ENCODE results near the gene CMAS. TPM values are rescaled to one million over a fixed set of nuclear protein-coding genes. Genes with fewer than 3 reads are reported as not detected.
A peak's percentile ranks its signal among the peaks of the same experiment; 100 is the strongest.
"Not testable (repeated sequence)": the region's sequence is repeated elsewhere in the genome, so short reads cannot be mapped to it uniquely, and the experiment has no call there.

Gene CMAS
- total RNA-seq, 1 donor from 2014 or later = 55.8 TPM

DNA sequence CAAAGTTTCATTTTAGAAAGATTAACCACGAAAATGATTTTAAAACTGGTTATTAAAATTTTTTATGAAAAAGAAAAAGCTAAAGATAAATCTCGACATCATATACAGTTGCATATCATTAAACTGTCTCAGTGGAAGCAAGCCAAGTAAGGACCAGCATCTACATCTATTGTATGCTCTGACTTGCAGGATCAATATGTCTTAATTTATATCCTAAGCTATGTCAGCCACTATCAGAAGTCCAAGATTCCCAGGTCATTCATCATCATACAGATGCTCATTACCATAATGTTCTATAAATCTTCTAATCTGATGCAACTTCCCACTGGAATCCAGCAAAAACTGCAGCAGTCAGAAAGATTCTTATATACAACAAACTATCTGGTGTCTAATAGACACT is 43.5 kb downstream of the CMAS start:
- H3K27me3 Mint-ChIP-seq = no peaks in the 10 kb centered on the region
- no peaks in the 10 kb centered on the region for H3K36me3 Mint-ChIP-seq (ENCODE audit: insufficient read depth)
- no peaks in the 10 kb centered on the region for H3K4me1 Mint-ChIP-seq (ENCODE audit: low read depth)
- no peak overlapping the region for H3K27ac Mint-ChIP-seq
- no peak overlapping the region for H3K4me3 Mint-ChIP-seq (ENCODE audit: low read depth)
- TF ChIP-seq, protein P1, sequence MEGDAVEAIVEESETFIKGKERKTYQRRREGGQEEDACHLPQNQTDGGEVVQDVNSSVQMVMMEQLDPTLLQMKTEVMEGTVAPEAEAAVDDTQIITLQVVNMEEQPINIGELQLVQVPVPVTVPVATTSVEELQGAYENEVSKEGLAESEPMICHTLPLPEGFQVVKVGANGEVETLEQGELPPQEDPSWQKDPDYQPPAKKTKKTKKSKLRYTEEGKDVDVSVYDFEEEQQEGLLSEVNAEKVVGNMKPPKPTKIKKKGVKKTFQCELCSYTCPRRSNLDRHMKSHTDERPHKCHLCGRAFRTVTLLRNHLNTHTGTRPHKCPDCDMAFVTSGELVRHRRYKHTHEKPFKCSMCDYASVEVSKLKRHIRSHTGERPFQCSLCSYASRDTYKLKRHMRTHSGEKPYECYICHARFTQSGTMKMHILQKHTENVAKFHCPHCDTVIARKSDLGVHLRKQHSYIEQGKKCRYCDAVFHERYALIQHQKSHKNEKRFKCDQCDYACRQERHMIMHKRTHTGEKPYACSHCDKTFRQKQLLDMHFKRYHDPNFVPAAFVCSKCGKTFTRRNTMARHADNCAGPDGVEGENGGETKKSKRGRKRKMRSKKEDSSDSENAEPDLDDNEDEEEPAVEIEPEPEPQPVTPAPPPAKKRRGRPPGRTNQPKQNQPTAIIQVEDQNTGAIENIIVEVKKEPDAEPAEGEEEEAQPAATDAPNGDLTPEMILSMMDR (IDR thresholded peaks at IDR 0.05; ENCODE audit: unreplicated experiment) = no peak
- peaks cover 5% of the 10 kb centered on the region for H3K9me3 Mint-ChIP-seq (ENCODE audit: low read depth)
- DNase-seq (ENCODE audit: low spot score, unreplicated experiment) = no peak

DNA sequence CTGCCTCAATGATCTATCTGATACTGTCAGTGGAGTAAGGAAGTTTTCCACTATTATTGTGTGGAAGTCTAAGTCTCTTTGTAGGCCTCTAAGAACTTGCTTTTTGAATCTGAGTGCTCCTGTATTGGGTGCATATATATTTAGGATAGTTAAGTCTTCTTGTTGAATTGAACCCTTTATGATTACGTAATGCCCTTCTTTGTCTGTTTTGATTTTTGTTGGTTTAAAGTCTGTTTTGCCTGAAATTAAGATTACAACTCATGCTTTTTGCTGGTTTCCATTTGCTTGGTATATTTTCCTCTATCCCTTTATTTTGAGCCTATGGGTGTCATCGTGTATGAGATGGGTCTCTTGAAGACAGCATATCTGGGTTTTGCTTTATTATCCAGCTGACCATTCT is 53.0 kb downstream of the CMAS start:
- DNase-seq (ENCODE audit: low spot score, unreplicated experiment); H3K36me3 Mint-ChIP-seq (ENCODE audit: insufficient read depth); H3K27me3 Mint-ChIP-seq; H3K4me3 Mint-ChIP-seq (ENCODE audit: low read depth); H3K27ac Mint-ChIP-seq; H3K4me1 Mint-ChIP-seq (ENCODE audit: low read depth): not testable (repeated sequence)
- H3K9me3 Mint-ChIP-seq (ENCODE audit: low read depth) = peaks cover 15% of the 10 kb centered on the region

DNA sequence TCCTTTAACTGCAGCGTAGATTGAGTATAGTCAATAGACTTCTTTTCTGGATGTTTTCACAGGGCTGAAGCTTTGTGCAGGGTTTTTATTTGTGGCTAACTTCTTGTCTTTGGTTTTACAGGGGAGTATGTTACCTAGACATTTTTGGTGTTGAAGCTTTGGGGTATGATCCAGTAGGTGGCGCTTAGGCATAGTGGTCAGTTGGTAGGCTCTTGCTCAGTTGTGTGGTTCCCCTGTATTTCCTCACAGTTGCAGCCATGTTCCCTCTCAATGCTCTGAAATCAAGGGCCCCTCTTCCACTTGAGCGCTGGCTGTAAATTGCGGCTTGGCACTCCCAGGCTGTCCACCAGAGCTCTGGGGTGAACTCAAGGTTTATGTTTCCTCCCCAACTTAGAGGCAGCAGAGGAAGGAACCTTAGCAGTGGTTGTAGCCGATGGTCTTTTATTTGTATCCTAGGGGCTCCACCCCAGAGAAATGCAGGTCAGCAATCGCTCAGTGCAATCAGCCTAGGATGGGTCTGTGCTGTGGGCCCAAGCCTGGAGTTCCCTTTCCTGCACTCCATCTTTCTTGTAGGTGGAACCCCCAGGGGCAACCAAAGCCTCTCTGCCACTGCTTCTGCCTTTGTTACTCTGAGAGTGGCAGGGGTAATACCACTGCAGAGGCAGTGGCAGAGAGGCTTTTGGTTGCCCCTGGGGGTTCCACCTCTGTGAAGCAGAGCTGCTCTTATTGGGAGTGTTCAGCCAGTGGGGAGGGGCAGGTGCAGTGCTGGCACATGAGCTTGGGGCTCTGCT is 55.1 kb downstream of the CMAS start:
- Mint-ChIP-seq H3K4me3 (ENCODE audit: low read depth) (no peak overlapping the region), H3K4me1 (ENCODE audit: low read depth) (no peaks in the 10 kb centered on the region), H3K9me3 (ENCODE audit: low read depth) (peaks cover 15% of the 10 kb centered on the region), H3K27ac (no peak overlapping the region), H3K27me3 (no peaks in the 10 kb centered on the region), H3K36me3 (ENCODE audit: insufficient read depth) (no peaks in the 10 kb centered on the region)
- no peak for DNase-seq (ENCODE audit: low spot score, unreplicated experiment)
- TF ChIP-seq, protein P1 (IDR thresholded peaks at IDR 0.05; ENCODE audit: unreplicated experiment) = peak; percentile 70

DNA sequence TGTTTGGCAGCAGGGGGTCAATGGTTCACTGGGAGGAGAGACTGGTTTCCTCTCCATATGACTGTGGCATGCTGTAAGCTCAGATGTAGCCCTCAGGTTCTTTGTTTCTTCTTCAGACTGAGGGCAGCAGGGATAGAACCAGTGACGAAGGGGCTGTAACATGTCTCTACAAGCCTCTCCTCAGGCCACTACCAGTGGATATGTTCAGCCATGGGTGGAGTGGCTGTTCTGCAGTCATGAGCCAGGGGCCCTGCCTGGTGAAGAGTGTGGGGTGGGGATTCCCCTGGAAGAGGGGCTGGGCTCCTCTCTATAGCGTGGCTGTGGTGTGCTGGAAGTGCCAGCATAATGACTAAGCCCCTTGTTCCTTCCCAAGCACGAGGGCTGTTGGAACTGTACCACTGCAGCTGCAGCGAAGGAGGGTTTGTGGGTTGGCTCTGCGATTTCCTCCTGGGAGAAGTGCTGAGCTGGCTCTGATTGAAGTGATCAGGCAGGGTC is 55.8 kb downstream of the CMAS start:
- H3K4me1 Mint-ChIP-seq (ENCODE audit: low read depth) = no peaks in the 10 kb centered on the region
- no peaks in the 10 kb centered on the region for H3K27me3 Mint-ChIP-seq
- H3K27ac Mint-ChIP-seq = no peak overlapping the region
- peaks cover 14% of the 10 kb centered on the region for H3K9me3 Mint-ChIP-seq (ENCODE audit: low read depth)
- DNase-seq (ENCODE audit: low spot score, unreplicated experiment) = no peak
- TF ChIP-seq, protein P1 (IDR thresholded peaks at IDR 0.05; ENCODE audit: unreplicated experiment) = no peak
- H3K36me3 Mint-ChIP-seq (ENCODE audit: insufficient read depth) = no peaks in the 10 kb centered on the region
- H3K4me3 Mint-ChIP-seq (ENCODE audit: low read depth) = no peak overlapping the region

DNA sequence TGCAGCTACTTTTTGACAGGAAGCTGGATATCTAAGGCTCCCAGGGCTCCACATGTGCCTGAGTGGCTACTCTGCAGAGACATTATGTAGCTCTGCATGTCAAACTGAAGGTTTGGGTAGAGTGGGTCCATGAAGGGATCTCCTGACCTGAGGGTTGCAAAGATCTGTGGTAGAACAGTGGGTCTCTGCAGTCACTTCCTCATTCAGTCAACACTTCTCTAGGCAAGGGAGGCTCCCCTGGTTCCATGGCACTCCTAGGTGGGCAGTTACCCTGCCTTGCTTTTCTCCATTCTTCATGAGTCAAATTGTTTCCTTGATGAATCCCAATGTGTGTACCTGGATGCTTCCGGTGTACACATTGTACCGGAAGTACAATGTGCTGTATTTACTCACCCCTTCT is 57.4 kb downstream of the CMAS start:
- H3K36me3 Mint-ChIP-seq (ENCODE audit: insufficient read depth) = no peaks in the 10 kb centered on the region
- H3K4me1 Mint-ChIP-seq (ENCODE audit: low read depth) = no peaks in the 10 kb centered on the region
- H3K27me3 Mint-ChIP-seq = no peaks in the 10 kb centered on the region
- H3K9me3 Mint-ChIP-seq (ENCODE audit: low read depth) = peaks cover 10% of the 10 kb centered on the region
- no peak for DNase-seq (ENCODE audit: low spot score, unreplicated experiment)
- TF ChIP-seq, protein P1 (IDR thresholded peaks at IDR 0.05; ENCODE audit: unreplicated experiment) = no peak
- no peak overlapping the region for H3K4me3 Mint-ChIP-seq (ENCODE audit: low read depth)
- H3K27ac Mint-ChIP-seq = no peak overlapping the region

DNA sequence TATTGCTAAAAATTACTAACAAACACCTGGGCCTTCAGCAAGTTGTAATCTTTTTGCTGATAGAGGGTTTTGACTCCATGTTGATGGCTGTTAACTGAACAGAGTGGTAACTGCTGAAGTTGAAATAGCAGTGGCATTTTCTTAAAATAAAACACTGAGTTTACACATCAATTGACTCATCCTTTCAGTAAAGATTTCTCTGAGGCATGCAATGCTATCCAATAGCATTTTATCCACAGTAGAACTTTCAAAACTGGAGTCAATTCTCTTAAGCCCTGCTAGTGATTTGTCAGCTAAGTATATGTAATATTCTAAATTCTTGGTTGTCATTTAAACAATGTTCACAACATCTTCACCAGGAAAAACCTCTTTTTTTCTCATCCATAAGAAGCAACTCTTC is 59.5 kb downstream of the CMAS start:
- no peak for DNase-seq (ENCODE audit: low spot score, unreplicated experiment)
- H3K4me3 Mint-ChIP-seq (ENCODE audit: low read depth) = no peak overlapping the region
- no peak overlapping the region for H3K27ac Mint-ChIP-seq
- TF ChIP-seq, protein P1 (IDR thresholded peaks at IDR 0.05; ENCODE audit: unreplicated experiment) = no peak
- H3K27me3 Mint-ChIP-seq = no peaks in the 10 kb centered on the region
- no peaks in the 10 kb centered on the region for H3K36me3 Mint-ChIP-seq (ENCODE audit: insufficient read depth)
- no peaks in the 10 kb centered on the region for H3K4me1 Mint-ChIP-seq (ENCODE audit: low read depth)
- H3K9me3 Mint-ChIP-seq (ENCODE audit: low read depth) = peaks cover 13% of the 10 kb centered on the region

Measured in progenitor cell of endocrine pancreas (in vitro differentiated cells).